Lower lobe of right lung (tissue), 2 donors: ENCODE data around the gene NAP1L5. TPM values are rescaled to one million over a fixed set of nuclear protein-coding genes. Genes with fewer than 3 reads are reported as not detected.

Experiments used
- ATAC-seq, 2 donors: fragments of 200-7000 bp; cut with Tn5 transposase; one replicate each; pipeline ENCODE4 v1.9.1; 2020 to 2022; ENCODE audit warnings: mild to moderate bottlenecking in 2 of 2, moderate library complexity in 2 of 2
- DNase-seq: peaks from one replicate; pipeline ENCODE4 v3.0.0-alpha.2; 2020
- H3K27ac ChIP-seq: fragments of 200-600 bp; one replicate; pipeline ENCODE4 v1.8.0; 2022
- H3K27me3 ChIP-seq: fragments of 200-600 bp; one replicate; pipeline ENCODE4 v1.8.0; 2022; ENCODE audit warnings: low read depth
- H3K36me3 ChIP-seq: fragments of 200-600 bp; one replicate; pipeline ENCODE4 v1.8.0; 2022; ENCODE audit warnings: mild to moderate bottlenecking
- H3K4me1 ChIP-seq: fragments of 200-600 bp; one replicate; pipeline ENCODE4 v1.8.0; 2022
- H3K4me3 ChIP-seq: fragments of 200-600 bp; one replicate; pipeline ENCODE4 v1.8.0; 2022; ENCODE audit warnings: mild to moderate bottlenecking
- H3K9me3 ChIP-seq: fragments of 200-600 bp; one replicate; pipeline ENCODE4 v1.8.0; 2022
- CTCF ChIP-seq: fragments of 200-600 bp; IDR thresholded peaks from one replicate; pipeline ENCODE4 v1.8.0; 2022; ENCODE audit warnings: antibody characterized with exemption, mild to moderate bottlenecking
- intact Hi-C: fragments of 100-400 bp; cut with DNase I; formaldehyde crosslinking; loops from one replicate; pipeline ENCODE4 v1.11.0; 2022
- long read RNA-seq: library from polyadenylated mRNA; unstranded; transcript quantifications from one replicate; pipeline ENCODE4 v2.0.0, GENCODE V29; 2021
- total RNA-seq: library from RNA; stranded (reverse); fragmentation: NEBNext Ultra II Directional; extraction: Animal tissue kit (Norgen Biotek cat#: 25700); gene quantifications from one replicate; pipeline ENCODE4 v1.2.1, GENCODE V29; 2021
- donor health status: DM: no; HTN: yes; CAD: no; lungs with severe emphysema.

The NAP1L5 gene, protein sequence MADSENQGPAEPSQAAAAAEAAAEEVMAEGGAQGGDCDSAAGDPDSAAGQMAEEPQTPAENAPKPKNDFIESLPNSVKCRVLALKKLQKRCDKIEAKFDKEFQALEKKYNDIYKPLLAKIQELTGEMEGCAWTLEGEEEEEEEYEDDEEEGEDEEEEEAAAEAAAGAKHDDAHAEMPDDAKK
- 3.0 TPM for total RNA-seq
- long read RNA-seq, partial matches to known transcripts, result 0 of 2 reads
- long read RNA-seq, other reads (novel, unspliced or antisense), result 0 of 2 reads

DNA sequence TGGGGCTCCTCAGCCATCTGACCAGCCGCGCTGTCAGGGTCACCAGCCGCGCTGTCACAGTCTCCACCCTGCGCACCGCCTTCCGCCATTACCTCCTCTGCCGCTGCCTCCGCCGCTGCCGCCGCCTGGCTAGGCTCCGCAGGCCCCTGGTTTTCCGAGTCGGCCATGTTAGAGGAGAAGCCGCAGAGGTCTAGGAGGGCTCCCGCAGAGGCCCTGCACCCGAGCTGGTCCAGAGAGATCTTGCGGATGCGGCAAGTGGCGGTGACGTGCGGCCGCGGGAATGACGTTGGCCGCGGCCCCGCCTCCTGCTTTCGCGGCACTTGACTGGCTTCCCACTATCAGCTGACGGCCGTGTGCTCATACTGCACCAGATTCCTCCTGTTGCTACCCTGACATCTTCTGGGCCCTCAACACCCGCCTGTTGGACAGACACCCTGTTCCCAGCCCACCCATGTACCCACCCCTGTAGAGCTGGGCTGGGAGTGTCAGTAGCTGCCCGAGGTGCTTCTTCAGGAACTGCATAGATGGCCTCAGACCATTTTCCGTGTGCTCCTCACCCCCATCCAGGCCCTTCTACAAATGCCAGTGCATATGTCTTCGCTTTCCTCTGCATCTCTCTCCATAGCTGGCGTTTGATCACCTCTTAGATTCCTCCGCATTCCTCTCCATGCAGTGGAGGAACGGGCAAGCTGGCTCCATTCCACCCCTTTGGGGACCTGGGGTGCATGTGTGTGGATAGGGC is at the start of gene NAP1L5:
Gene NAP1L5, minus strand, starts transcription at position 242 of the 742 bp plus-strand sequence. Its CDS starts 75 bp downstream, at position 167.
- peak within 1 kb of the TSS; percentile 62 for H3K4me3 ChIP-seq
- peak; percentile 93 for ATAC-seq
- peak within 1 kb of the TSS; percentile 47 for H3K27ac ChIP-seq
- no peaks in the 10 kb centered on the region for H3K4me1 ChIP-seq
- intact Hi-C loops, result no loop called here
- no peaks in the 10 kb centered on the region for H3K9me3 ChIP-seq
- no peak for TF ChIP-seq CTCF
- no peaks in the 10 kb centered on the region for H3K27me3 ChIP-seq
- H3K36me3 ChIP-seq, result peaks cover 12% of the 10 kb centered on the region
- DNase-seq, result peak; percentile 75

DNA sequence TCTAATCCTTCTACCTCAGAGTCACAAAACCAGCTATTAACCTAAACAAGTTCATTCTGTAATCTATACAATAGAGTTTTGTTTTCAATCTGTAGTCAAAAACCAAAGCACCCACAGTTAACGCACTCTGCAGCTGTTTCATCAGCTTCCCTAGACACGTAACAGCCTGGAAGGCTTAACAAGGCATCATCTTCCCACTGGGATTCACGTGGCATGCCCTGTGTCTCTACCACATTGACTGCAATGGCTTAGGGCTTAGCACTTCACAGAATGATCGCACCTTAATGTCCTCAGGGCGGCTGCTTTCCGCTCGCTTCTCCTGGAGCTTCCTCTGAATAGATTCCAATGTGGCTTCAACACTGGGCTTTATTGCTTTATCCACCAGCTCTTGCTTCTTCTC is 49.7 kb upstream of the NAP1L5 start:
- Histone ChIP-seq H3K27me3 (no peaks in the 10 kb centered on the region), H3K4me3 (no peak overlapping the region), H3K36me3 (peaks cover 89% of the 10 kb centered on the region), H3K4me1 (no peaks in the 10 kb centered on the region), H3K27ac (no peak overlapping the region), H3K9me3 (no peaks in the 10 kb centered on the region)
- DNase-seq, result no peak
- intact Hi-C loops, result no loop called here
- TF ChIP-seq CTCF, result no peak
- no peak for ATAC-seq

DNA sequence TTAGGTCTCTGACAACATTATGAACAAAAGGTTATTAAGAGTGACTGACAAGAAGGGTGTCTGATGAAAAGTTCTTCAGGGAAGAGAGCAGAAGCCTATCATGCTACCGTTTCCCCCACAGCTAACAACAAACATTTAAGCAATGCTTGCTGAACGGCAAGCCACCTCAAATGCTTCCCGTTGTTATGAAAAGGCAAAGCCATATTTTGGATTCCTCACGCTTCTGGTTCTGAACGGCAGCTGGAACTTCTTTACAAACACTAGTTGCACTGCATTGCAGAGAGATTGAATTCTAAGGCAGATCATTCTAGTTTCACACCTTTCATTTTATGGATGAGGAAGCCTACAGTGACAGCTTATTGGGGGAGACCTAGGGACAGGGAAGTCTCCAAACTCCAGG is 48.6 kb upstream of the NAP1L5 start:
- TF ChIP-seq CTCF, result no peak
- Histone ChIP-seq H3K4me3 (no peak overlapping the region), H3K36me3 (peaks cover 83% of the 10 kb centered on the region), H3K4me1 (no peaks in the 10 kb centered on the region), H3K27ac (no peak overlapping the region), H3K27me3 (no peaks in the 10 kb centered on the region), H3K9me3 (no peaks in the 10 kb centered on the region)
- intact Hi-C loops, result no loop called here
- DNase-seq (no peak), ATAC-seq (no peak)

- no peaks in the 10 kb centered on the region for H3K27me3 ChIP-seq
- no peak for ATAC-seq
- no peak overlapping the region for H3K27ac ChIP-seq
- H3K36me3 ChIP-seq, result peaks cover 78% of the 10 kb centered on the region
- H3K9me3 ChIP-seq, result no peaks in the 10 kb centered on the region
- no peaks in the 10 kb centered on the region for H3K4me1 ChIP-seq
- no peak for DNase-seq
- H3K4me3 ChIP-seq, result no peak overlapping the region
- TF ChIP-seq CTCF, result no peak
- intact Hi-C loops, result no loop called here
Measured at GRCh38 chr4:88745581-88746163, 48.0 kb upstream of the NAP1L5 start.

GRCh38 chr4:88745175-88745574 is 47.5 kb upstream of the NAP1L5 start:
- no peak for TF ChIP-seq CTCF
- H3K36me3 ChIP-seq, result peaks cover 73% of the 10 kb centered on the region

More at GRCh38 chr4:88745175-88745574, 47.5 kb upstream of the NAP1L5 start:
- Histone ChIP-seq H3K27ac (no peak overlapping the region), H3K4me1 (no peaks in the 10 kb centered on the region), H3K9me3 (no peaks in the 10 kb centered on the region), H3K4me3 (no peak overlapping the region), H3K27me3 (no peaks in the 10 kb centered on the region)
- no peak for ATAC-seq
- intact Hi-C loops, result no loop called here
- DNase-seq, result no peak
